K562 (cell line): ENCODE data around the gene CORO6. TPM values are rescaled to one million over a fixed set of nuclear protein-coding genes. Genes with fewer than 3 reads are reported as not detected.

ENCODE experiments used
- ATAC-seq: fragments of 200-7000 bp; cut with Tn5 transposase; 3 replicates; pipeline ENCODE4 v1.9.1; 2020; ENCODE audit warnings: moderate library complexity
- BruUV-seq: library from RNA; stranded (reverse); fragments of 400-500 nt; replicated peaks from 2 replicates; lab custom pipeline; 2021; lab: Mats Ljungman, UMichigan
- CTCF ChIA-PET: fragments of 300-600 bp; formaldehyde crosslinking; extraction: SDS; loops from one replicate; lab custom pipeline; 2021; ENCODE audit warnings: low intra/inter-chr PET ratio; lab: Yijun Ruan, JAX
- POLR2A ChIA-PET: fragments of 300-600, 350-650 bp; sonication (Branson Sonifier 250); formaldehyde crosslinking; extraction: SDS; loops from one replicate; lab custom pipeline; 2021; ENCODE audit warnings: antibody characterized with exemption, inconsistent platforms; lab: Yijun Ruan, JAX
- DNase-seq, 4 experiments: peaks; one replicate each; pipeline versions ENCODE4 v3.0.0 to v3.0.0-alpha.2; 2011 to 2018; ENCODE audit warnings: low spot score in 3 of 4, mixed read lengths in 3 of 4; ENCODE audit errors: extremely low read depth in 1 of 4
- FAIRE-seq: peaks from 2 replicates; lab custom pipeline; 2011; peaks lifted over from hg19 to GRCh38; lab: Jason Lieb, UNC
- H2AFZ ChIP-seq: 2 replicates; pipeline ENCODE4 v1.6.0; 2011; ENCODE audit warnings: low read depth, low read length, control low read depth, inconsistent platforms
- H3K27ac ChIP-seq: fragments of 200-600 bp; 3 replicates; pipeline ENCODE4 v1.8.0; 2011; ENCODE audit warnings: low read depth, mild to moderate bottlenecking, control low read depth, inconsistent platforms, low read length, moderate library complexity, mixed read lengths; ENCODE audit errors: extremely low read depth
- H3K27me3 ChIP-seq, 2 experiments: fragments of 300-600 bp in 1 of 2; 2 replicates in 1 of 2; 3 replicates in 1 of 2; pipeline versions ENCODE4 v1.6.0 to v1.8.0; 2011; ENCODE audit warnings: inconsistent platforms in 2 of 2, low read length in 2 of 2, mild to moderate bottlenecking in 1 of 2, mixed read lengths in 1 of 2, moderate library complexity in 1 of 2; ENCODE audit not compliant: control insufficient read depth in 2 of 2, insufficient read depth in 2 of 2
- H3K36me3 ChIP-seq: fragments of 300-600 bp; 3 replicates; pipeline ENCODE4 v1.8.0; 2011; ENCODE audit warnings: mild to moderate bottlenecking, low read length, inconsistent platforms; ENCODE audit not compliant: control insufficient read depth, insufficient read depth
- H3K4me1 ChIP-seq, 2 experiments: fragments of 200-600 bp in 1 of 2; replicated peaks in 1 of 2; 2 replicates in 1 of 2; 3 replicates in 1 of 2; pipeline versions ENCODE4 v1.5.1 to v1.8.0; 2011; ENCODE audit warnings: inconsistent platforms in 2 of 2, low read length in 2 of 2, mild to moderate bottlenecking in 1 of 2, mixed read lengths in 1 of 2, moderate library complexity in 1 of 2; ENCODE audit not compliant: control insufficient read depth in 2 of 2, insufficient read depth in 2 of 2
- H3K4me2 ChIP-seq: 2 replicates; pipeline ENCODE4 v1.6.1; 2011; ENCODE audit warnings: low read length, control low read depth, inconsistent platforms, mixed read lengths; ENCODE audit not compliant: insufficient read depth
- H3K4me3 ChIP-seq: fragments of 200-600 bp; sonication (generic), shearing (Covaris generic); 2 replicates; pipeline ENCODE4 v1.5.1; 2016; ENCODE audit warnings: control low read depth, inconsistent platforms
- H3K79me2 ChIP-seq: fragments of 200-600 bp; 3 replicates; pipeline ENCODE4 v1.8.0; 2011; ENCODE audit warnings: low read length, inconsistent platforms; ENCODE audit not compliant: control insufficient read depth, insufficient read depth
- H3K9ac ChIP-seq, 2 experiments: 2 replicates each; pipeline versions ENCODE4 v1.6.0 to v1.6.1; 2011; ENCODE audit warnings: low read depth in 2 of 2, low read length in 2 of 2, control low read depth in 1 of 2, inconsistent platforms in 1 of 2, mild to moderate bottlenecking in 1 of 2, mixed read lengths in 1 of 2; ENCODE audit not compliant: insufficient read depth in 1 of 2
- H3K9me1 ChIP-seq: one replicate; pipeline ENCODE4 v1.6.0; 2011; ENCODE audit warnings: inconsistent platforms, mild to moderate bottlenecking, low read length, moderate library complexity; ENCODE audit not compliant: control insufficient read depth, insufficient read depth
- H3K9me3 ChIP-seq: replicated peaks from 2 replicates; pipeline ENCODE4 v1.5.1; 2011; ENCODE audit warnings: low read depth, low read length, inconsistent platforms; ENCODE audit not compliant: control insufficient read depth, insufficient read depth
- H4K20me1 ChIP-seq: replicated peaks from 2 replicates; pipeline ENCODE4 v1.6.1; 2011; ENCODE audit warnings: low read length, inconsistent platforms, mixed read lengths; ENCODE audit not compliant: control insufficient read depth, insufficient read depth
- MAZ ChIP-seq, 2 experiments: fragments of 450-650 bp in 1 of 2; sonication (generic) in 1 of 2; formaldehyde crosslinking; IDR thresholded peaks in 1 of 2; conservative IDR thresholded peaks in 1 of 2; 2 replicates each; pipeline versions ENCODE4 v1.4.0 to v1.5.0; 2020; ENCODE audit warnings: mild to moderate bottlenecking in 1 of 2, missing genetic modification reagents in 1 of 2
- MCM3 ChIP-seq: fragments of 450-650 bp; IDR thresholded peaks from 2 replicates; pipeline ENCODE4 v1.6.1; 2016
- MTA2 ChIP-seq: fragments of 450-650 bp; IDR thresholded peaks from 2 replicates; pipeline ENCODE4 v1.6.1; 2016; ENCODE audit warnings: low read depth
- NCOA2 ChIP-seq, 2 experiments: fragments of 450-650 bp; IDR thresholded peaks; 2 replicates each; pipeline ENCODE4 v1.6.1; 2018; ENCODE audit warnings: mild to moderate bottlenecking in 2 of 2, moderate library complexity in 1 of 2; ENCODE audit not compliant: partially characterized antibody in 2 of 2
- NR2C1 ChIP-seq, 2 experiments: fragments of 450-650 bp; IDR thresholded peaks; 2 replicates each; pipeline ENCODE4 v1.6.1; 2017; ENCODE audit warnings: mild to moderate bottlenecking in 2 of 2, antibody characterized with exemption in 1 of 2, inconsistent platforms in 1 of 2, missing compliant biosample characterization in 1 of 2, missing genetic modification characterization in 1 of 2
- RB1 ChIP-seq: fragments of 450-650 bp; IDR thresholded peaks from 2 replicates; pipeline ENCODE4 v1.6.1; 2017; ENCODE audit warnings: low read depth, mild to moderate bottlenecking
- TCF3 ChIP-seq: sonication (generic); formaldehyde crosslinking; IDR thresholded peaks from 2 replicates; pipeline ENCODE4 v1.4.0; 2020; ENCODE audit warnings: mild to moderate bottlenecking, missing genetic modification reagents
- YY1 ChIP-seq, 3 experiments: IDR thresholded peaks; 2 replicates each; pipeline ENCODE4 v1.6.1; 2011; ENCODE audit warnings: low read length in 2 of 3, mild to moderate bottlenecking in 2 of 3, moderate library complexity in 2 of 3, borderline replicate concordance in 1 of 3, control low read depth in 1 of 3, low read depth in 1 of 3; ENCODE audit not compliant: insufficient read depth in 3 of 3, insufficient replicate concordance in 2 of 3, control insufficient read depth in 1 of 3, insufficient read length in 1 of 3; ENCODE audit errors: extremely low read depth in 1 of 3
- ZNF431 ChIP-seq: sonication (generic); formaldehyde crosslinking; IDR thresholded peaks from 2 replicates; pipeline ENCODE4 v1.8.0; 2022; ENCODE audit warnings: mild to moderate bottlenecking, missing genetic modification reagents
- ZNF561 ChIP-seq: fragments of 450-650 bp; formaldehyde crosslinking; conservative IDR thresholded peaks from 2 replicates; pipeline ENCODE4 v1.4.0; 2020; ENCODE audit warnings: mild to moderate bottlenecking, moderate library complexity
- ZNF695 ChIP-seq: fragments of 450-650 bp; formaldehyde crosslinking; IDR thresholded peaks from 2 replicates; pipeline ENCODE4 v1.4.0; 2020; ENCODE audit warnings: mild to moderate bottlenecking, moderate library complexity
- ZZZ3 ChIP-seq: fragments of 450-650 bp; IDR thresholded peaks from 2 replicates; pipeline ENCODE4 v1.6.1; 2016; ENCODE audit warnings: antibody characterized with exemption, mild to moderate bottlenecking, moderate library complexity
- whole genome bisulfite sequencing: fragments of 100-300 bp; shearing (Covaris generic); methylation state at CpG from one replicate; pipeline ENCODE4 v1.1.6; 2016; ENCODE audit warnings: low coverage, mixed read lengths; ENCODE audit not compliant: insufficient coverage; ENCODE audit errors: missing lambda C conversion rate; 5-methylcytosine and 5-hydroxymethylcytosine counted together
- in situ Hi-C: fragments of 300-500 bp; cut with MboI; formaldehyde crosslinking; loops from 4 replicates; pipeline ENCODE4 v1.15.0; 2018; ENCODE audit warnings: inconsistent platforms, mixed read lengths
- intact Hi-C: fragments of 100-400 bp; cut with micrococcal nuclease; formaldehyde crosslinking; loops from 2 replicates; pipeline ENCODE4 v1.14.2; 2022
- polyA plus RNA-seq, 8 experiments: library from polyadenylated mRNA; depleted of rRNA in 4 of 8; stranded (reverse) in 5 of 8; unstranded in 3 of 8; fragments of >200 nt; fragmentation: Nextera tagmentation in 2 of 8; fragmentation: Illumina TruSeq in 1 of 8; extraction: Ambion mirVana in 2 of 8; extraction: Trizol in 1 of 8; gene quantifications; 2 replicates each; pipeline versions ENCODE4 v1.2.1 to v1.2.3, GENCODE V29; 2011 to 2014; ENCODE audit warnings: inconsistent platforms in 1 of 8, missing spikeins in 1 of 8
- total RNA-seq, 7 experiments: library from RNA; depleted of rRNA in 6 of 7; stranded (reverse); fragments of >200 nt in 6 of 7; fragmentation: Illumina TruSeq in 2 of 7; extraction: Trizol in 2 of 7; gene quantifications; 2 replicates each; pipeline versions ENCODE4 v1.2.1 to v1.2.3, GENCODE V29; 2011 to 2021; ENCODE audit warnings: low replicate concordance in 1 of 7
- TF ChIP-seq, protein P1 (sequence below), 2 experiments: fragments of 450-650 bp; IDR thresholded peaks; 2 replicates each; pipeline ENCODE4 v1.6.1; 2016
- TF ChIP-seq, protein P2 (sequence below): fragments of 200-800 bp; sonication (Bioruptor generic); IDR thresholded peaks from 2 replicates; pipeline ENCODE4 v1.6.1; 2017; ENCODE audit warnings: missing genetic modification characterization, missing compliant biosample characterization
- TF ChIP-seq, protein P3 (sequence below): sonication (generic); formaldehyde crosslinking; IDR thresholded peaks from 2 replicates; pipeline ENCODE4 v1.9.0; 2022; ENCODE audit warnings: mild to moderate bottlenecking, missing genetic modification reagents

CORO6 gene
- total and polyA plus RNA-seq, 9 of the 15 experiments (the other 6 are each of a cell fraction or from before 2014, with no cell fraction given): 0.04 to 11.9 (median 2.4) TPM

DNA sequence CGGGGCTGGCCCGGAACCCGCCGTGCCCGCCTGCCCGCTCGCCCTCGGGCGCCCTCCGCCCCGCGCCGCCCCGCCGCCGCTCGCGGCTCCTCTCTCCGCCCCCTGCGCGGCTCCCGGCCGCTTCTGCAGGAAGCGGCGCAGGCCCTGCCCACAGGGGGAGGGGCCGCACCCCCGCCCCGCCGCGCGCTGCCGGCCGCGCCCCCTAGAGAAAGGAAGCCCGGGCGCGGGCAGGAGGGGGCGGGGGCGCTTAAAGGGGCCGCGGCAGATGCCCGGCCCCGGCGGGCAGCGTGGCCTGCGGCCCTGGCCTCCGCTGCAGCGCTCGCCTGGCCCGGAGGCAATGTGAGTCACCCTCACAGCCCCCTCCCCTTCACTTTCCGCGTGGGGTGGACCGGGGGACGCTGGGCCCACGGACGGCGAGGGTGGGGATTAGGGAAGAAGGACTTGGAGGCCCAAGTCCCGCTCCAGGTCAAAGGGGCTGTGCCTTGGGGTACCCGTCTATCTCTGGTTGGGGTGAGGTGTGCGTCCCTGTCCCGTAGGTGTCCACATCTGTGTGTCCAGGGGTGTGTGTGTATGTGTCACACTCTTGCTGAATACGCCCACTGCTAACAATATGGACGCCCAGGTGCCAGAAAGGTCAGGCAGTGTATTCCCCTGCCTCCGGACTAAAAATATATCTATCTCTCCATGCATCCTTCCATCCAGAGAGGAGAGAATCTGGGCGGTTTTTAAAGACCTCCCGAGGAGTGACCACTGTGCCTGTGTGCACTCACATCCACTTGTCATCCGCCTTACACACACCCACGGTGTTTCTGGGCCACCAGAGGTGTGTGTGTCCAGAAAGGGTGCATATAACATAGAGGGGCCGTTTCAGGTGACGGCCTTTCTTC is 32.9 kb downstream of the CORO6 start, which contains the start of gene GIT1:
Gene GIT1, minus strand, starts transcription at position 125 of the 887 bp plus-strand sequence. CDS start 270 bp downstream, outside the sequence.
- Histone ChIP-seq H3K4me2 (peak within 1 kb of the TSS; percentile 86), H3K27ac (peak within 1 kb of the TSS; percentile 62), H3K9ac (peak within 1 kb of the TSS; percentile 48 to 92), H3K9me3 (no peaks in the 10 kb centered on the region), H3K27me3 (no peaks in the 10 kb centered on the region), H3K79me2 (peaks cover 30% of the 10 kb centered on the region), H3K36me3 (no peaks in the 10 kb centered on the region), H2AFZ (peak within 1 kb of the TSS; percentile 95), H3K9me1 (peaks cover 2% of the 10 kb centered on the region), H4K20me1 (peaks cover 5% of the 10 kb centered on the region), H3K4me3 (peak within 1 kb of the TSS; percentile 56), H3K4me1 (peaks cover 38 to 78% of the 10 kb centered on the region in 2 experiments)
- FAIRE-seq (peak; percentile 79), DNase-seq (peak; percentile 89 to 96 (median 90)), ATAC-seq (peak; percentile 80)
- intact Hi-C loops: loop anchor here (2.0 to 5.0 kb wide), 2 partner anchors 197 to 297 kb away; partner anchors contain the start of gene TAOK1
- POLR2A ChIA-PET: no interaction called here
- BruUV-seq: no TSS peak
- in situ Hi-C loops: no loop called here
- CTCF ChIA-PET: interaction anchor here (0.6 kb wide), 1 partner anchor 221 kb away, joined by 3 read pairs; no protein-coding TSS in a partner anchor
- WGBS: 12% methylated on average over 19 of the region's 70 CpGs
- TF ChIP-seq NCOA2 (IDR thresholded peaks at IDR 0.05; ENCODE audit: partially characterized antibody in 2 of 2) (no peak), NR2C1 (IDR thresholded peaks at IDR 0.05) (0 out of 2 replicates have a peak, but pooled peaks have one; percentile 42), NR2C1 (tag; IDR thresholded peaks at IDR 0.05) (peak; percentile 78), MTA2 (no peak), MCM3 (no peak), ZNF431 (CRISPR knock-in tag) (no peak), MAZ (CRISPR knock-in tag; conservative IDR thresholded peaks at IDR 0.05 in 1 of 2, IDR thresholded peaks at IDR 0.05 in 1 of 2) (peak; percentile 76 to 96; a peak in 3 of 4 replicates), ZZZ3 (no peak), ZNF695 (CRISPR knock-in tag) (no peak), TCF3 (CRISPR knock-in tag) (no peak), YY1 (IDR thresholded peaks at IDR 0.05; ENCODE audit: borderline replicate concordance in 1 of 3, control insufficient read depth in 1 of 3, extremely low read depth in 1 of 3, insufficient read depth in 3 of 3, insufficient read length in 1 of 3, insufficient replicate concordance in 2 of 3, low read depth in 1 of 3, low read length in 2 of 3) (peak in 1 of 3 experiments; percentile 57), RB1 (peak; percentile 71), ZNF561 (CRISPR knock-in tag) (no peak)
- TF ChIP-seq, protein P1, sequence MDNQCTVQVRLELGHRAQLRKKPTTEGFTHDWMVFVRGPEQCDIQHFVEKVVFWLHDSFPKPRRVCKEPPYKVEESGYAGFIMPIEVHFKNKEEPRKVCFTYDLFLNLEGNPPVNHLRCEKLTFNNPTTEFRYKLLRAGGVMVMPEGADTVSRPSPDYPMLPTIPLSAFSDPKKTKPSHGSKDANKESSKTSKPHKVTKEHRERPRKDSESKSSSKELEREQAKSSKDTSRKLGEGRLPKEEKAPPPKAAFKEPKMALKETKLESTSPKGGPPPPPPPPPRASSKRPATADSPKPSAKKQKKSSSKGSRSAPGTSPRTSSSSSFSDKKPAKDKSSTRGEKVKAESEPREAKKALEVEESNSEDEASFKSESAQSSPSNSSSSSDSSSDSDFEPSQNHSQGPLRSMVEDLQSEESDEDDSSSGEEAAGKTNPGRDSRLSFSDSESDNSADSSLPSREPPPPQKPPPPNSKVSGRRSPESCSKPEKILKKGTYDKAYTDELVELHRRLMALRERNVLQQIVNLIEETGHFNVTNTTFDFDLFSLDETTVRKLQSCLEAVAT (IDR thresholded peaks at IDR 0.05): no peak
- TF ChIP-seq, protein P2, sequence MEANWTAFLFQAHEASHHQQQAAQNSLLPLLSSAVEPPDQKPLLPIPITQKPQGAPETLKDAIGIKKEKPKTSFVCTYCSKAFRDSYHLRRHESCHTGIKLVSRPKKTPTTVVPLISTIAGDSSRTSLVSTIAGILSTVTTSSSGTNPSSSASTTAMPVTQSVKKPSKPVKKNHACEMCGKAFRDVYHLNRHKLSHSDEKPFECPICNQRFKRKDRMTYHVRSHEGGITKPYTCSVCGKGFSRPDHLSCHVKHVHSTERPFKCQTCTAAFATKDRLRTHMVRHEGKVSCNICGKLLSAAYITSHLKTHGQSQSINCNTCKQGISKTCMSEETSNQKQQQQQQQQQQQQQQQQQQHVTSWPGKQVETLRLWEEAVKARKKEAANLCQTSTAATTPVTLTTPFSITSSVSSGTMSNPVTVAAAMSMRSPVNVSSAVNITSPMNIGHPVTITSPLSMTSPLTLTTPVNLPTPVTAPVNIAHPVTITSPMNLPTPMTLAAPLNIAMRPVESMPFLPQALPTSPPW (CRISPR knock-in tag): peak; percentile 100
- TF ChIP-seq, protein P3, sequence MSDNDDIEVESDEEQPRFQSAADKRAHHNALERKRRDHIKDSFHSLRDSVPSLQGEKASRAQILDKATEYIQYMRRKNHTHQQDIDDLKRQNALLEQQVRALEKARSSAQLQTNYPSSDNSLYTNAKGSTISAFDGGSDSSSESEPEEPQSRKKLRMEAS (CRISPR knock-in tag): peak; percentile 43
